MM.1S (cell line): ENCODE measurements around the gene ADAMTS2.

Source experiments
- EZH2 ChIP-seq: fragments of 300-600 bp; sonication (generic); optimal IDR thresholded peaks from 2 replicates; pipeline ENCODE3; 2017; ENCODE audit warnings: low read depth, mild to moderate bottlenecking, antibody characterized with exemption, low read length, mixed read lengths
- TF ChIP-seq, protein P1 (sequence below): fragments of 300-600 bp; sonication (generic); IDR thresholded peaks from 2 replicates; pipeline ENCODE4 v1.5.1; 2016; ENCODE audit warnings: antibody characterized with exemption, low read length, mixed read lengths

DNA sequence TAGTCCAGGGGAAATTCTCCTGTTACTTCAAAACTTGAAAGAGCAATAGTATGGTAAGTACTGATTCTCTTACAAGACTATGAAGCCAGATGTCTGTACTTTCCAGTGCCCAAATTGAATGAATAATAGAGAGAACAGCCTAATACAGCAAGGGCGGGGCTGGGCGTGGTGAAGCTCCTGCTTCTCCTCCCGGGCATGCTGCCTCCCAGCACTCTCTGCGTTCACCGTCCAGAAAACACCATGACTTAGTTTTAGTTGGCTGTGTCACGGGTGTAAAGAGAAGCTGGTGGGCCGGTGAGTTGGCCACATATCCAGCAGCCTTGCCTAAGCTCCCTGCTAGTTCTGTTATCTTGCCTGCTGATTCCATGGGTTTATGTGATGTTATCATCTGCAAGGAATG lies 40.7 kb upstream of the ADAMTS2 start:
- TF ChIP-seq EZH2 = no peak
- TF ChIP-seq, protein P1, sequence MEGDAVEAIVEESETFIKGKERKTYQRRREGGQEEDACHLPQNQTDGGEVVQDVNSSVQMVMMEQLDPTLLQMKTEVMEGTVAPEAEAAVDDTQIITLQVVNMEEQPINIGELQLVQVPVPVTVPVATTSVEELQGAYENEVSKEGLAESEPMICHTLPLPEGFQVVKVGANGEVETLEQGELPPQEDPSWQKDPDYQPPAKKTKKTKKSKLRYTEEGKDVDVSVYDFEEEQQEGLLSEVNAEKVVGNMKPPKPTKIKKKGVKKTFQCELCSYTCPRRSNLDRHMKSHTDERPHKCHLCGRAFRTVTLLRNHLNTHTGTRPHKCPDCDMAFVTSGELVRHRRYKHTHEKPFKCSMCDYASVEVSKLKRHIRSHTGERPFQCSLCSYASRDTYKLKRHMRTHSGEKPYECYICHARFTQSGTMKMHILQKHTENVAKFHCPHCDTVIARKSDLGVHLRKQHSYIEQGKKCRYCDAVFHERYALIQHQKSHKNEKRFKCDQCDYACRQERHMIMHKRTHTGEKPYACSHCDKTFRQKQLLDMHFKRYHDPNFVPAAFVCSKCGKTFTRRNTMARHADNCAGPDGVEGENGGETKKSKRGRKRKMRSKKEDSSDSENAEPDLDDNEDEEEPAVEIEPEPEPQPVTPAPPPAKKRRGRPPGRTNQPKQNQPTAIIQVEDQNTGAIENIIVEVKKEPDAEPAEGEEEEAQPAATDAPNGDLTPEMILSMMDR = no peak
